ENCODE measurements around the gene RAE1. TPM values are rescaled to one million over a fixed set of nuclear protein-coding genes. Genes with fewer than 3 reads are reported as not detected.

The RAE1 gene
- total RNA-seq, 3 donors from 2014 or later: 13.8 to 26.9 (median 17.4) TPM

GRCh38 chr20:57394121-57395082 lies 43.3 kb downstream of the RAE1 start:
- peaks cover 0 to 40% of the 10 kb centered on the region in 2 donors for H3K4me1 ChIP-seq
- no peak for DNase-seq (ENCODE audit: low spot score in 2 of 2)
- no peaks in the 10 kb centered on the region for H3K36me3 ChIP-seq
- TF ChIP-seq CTCF (IDR thresholded peaks at IDR 0.05) (no peak), POLR2AphosphoS5 (IDR thresholded peaks at IDR 0.05) (no peak), POLR2A (IDR thresholded peaks at IDR 0.05) (no peak)
- H3K27me3 ChIP-seq: no peaks in the 10 kb centered on the region
- peak overlapping the region in 1 of 3 donors; percentile 35 for H3K4me3 ChIP-seq
- H3K27ac ChIP-seq: peak overlapping the region; percentile 74 to 79
- H3K9me3 ChIP-seq: no peaks in the 10 kb centered on the region
- intact Hi-C loops (cut with DNase I; ENCODE audit: low total_unique reads): loop anchor here (10.0 kb wide), 1 partner anchor 100 kb away; no protein-coding TSS in a partner anchor

GRCh38 chr20:57395111-57395966 lies 44.3 kb downstream of the RAE1 start:
- intact Hi-C loops (cut with DNase I; ENCODE audit: low total_unique reads): loop anchor here (10.0 kb wide), 1 partner anchor 99 kb away; no protein-coding TSS in a partner anchor
- peak in 1 of 2 donors; percentile 62 for DNase-seq (ENCODE audit: low spot score in 2 of 2)
- H3K36me3 ChIP-seq: no peaks in the 10 kb centered on the region
- TF ChIP-seq CTCF (IDR thresholded peaks at IDR 0.05) (no peak), POLR2AphosphoS5 (IDR thresholded peaks at IDR 0.05) (no peak), POLR2A (IDR thresholded peaks at IDR 0.05) (no peak)
- peaks cover 5 to 35% of the 10 kb centered on the region in 2 donors for H3K4me1 ChIP-seq
- no peaks in the 10 kb centered on the region for H3K9me3 ChIP-seq
- H3K27me3 ChIP-seq: no peaks in the 10 kb centered on the region
- peak overlapping the region; percentile 73 to 74 for H3K27ac ChIP-seq
- peak overlapping the region in 1 of 3 donors; percentile 39 for H3K4me3 ChIP-seq

- intact Hi-C loops (cut with DNase I; ENCODE audit: low total_unique reads): loop anchor here (10.0 kb wide), 1 partner anchor 98 kb away; no protein-coding TSS in a partner anchor
- TF ChIP-seq POLR2A (IDR thresholded peaks at IDR 0.05): no peak
- TF ChIP-seq CTCF (IDR thresholded peaks at IDR 0.05): no peak
- TF ChIP-seq POLR2AphosphoS5 (IDR thresholded peaks at IDR 0.05): no peak
- DNase-seq (ENCODE audit: low spot score in 2 of 2): no peak
Measured at GRCh38 chr20:57396212-57396983, 45.3 kb downstream of the RAE1 start.

GRCh38 chr20:57396984-57397692 lies 46.1 kb downstream of the RAE1 start:
- H3K9me3 ChIP-seq: no peaks in the 10 kb centered on the region
- H3K4me1 ChIP-seq: peaks cover 5 to 33% of the 10 kb centered on the region in 2 donors
- H3K27ac ChIP-seq: peak overlapping the region; percentile 65 to 77
- H3K36me3 ChIP-seq: no peaks in the 10 kb centered on the region
- DNase-seq (ENCODE audit: low spot score in 2 of 2): no peak
- no peaks in the 10 kb centered on the region for H3K27me3 ChIP-seq
- intact Hi-C loops (cut with DNase I; ENCODE audit: low total_unique reads): loop anchor here (10.0 kb wide), 1 partner anchor 98 kb away; no protein-coding TSS in a partner anchor
- H3K4me3 ChIP-seq: no peak overlapping the region
- no peak for TF ChIP-seq POLR2AphosphoS5 (IDR thresholded peaks at IDR 0.05)
- no peak for TF ChIP-seq POLR2A (IDR thresholded peaks at IDR 0.05)
- no peak for TF ChIP-seq CTCF (IDR thresholded peaks at IDR 0.05)

More at GRCh38 chr20:57396212-57396983, 45.3 kb downstream of the RAE1 start:
- Histone ChIP-seq H3K36me3 (no peaks in the 10 kb centered on the region), H3K4me3 (no peak overlapping the region), H3K27ac (peak overlapping the region; percentile 73 to 77), H3K27me3 (no peaks in the 10 kb centered on the region), H3K9me3 (no peaks in the 10 kb centered on the region), H3K4me1 (peaks cover 5 to 35% of the 10 kb centered on the region in 2 donors)

Data from breast epithelium (tissue), 4 donors.